Stomach (tissue), 4 donors: ENCODE data around the gene NOLC1.

Experiments used
- EP300 ChIP-seq: sonication (generic); formaldehyde crosslinking; IDR thresholded peaks from one replicate; pipeline ENCODE4 v1.6.1; 2017; ENCODE audit warnings: antibody characterized with exemption
- POLR2A ChIP-seq, 4 donors: fragments of 450-650 bp; IDR thresholded peaks; one replicate each; pipeline ENCODE4 v1.6.1; 2016; ENCODE audit warnings: antibody characterized with exemption in 4 of 4, control low read depth in 2 of 4, mild to moderate bottlenecking in 1 of 4, moderate library complexity in 1 of 4
- POLR2AphosphoS5 ChIP-seq, 3 donors: sonication (generic); formaldehyde crosslinking; IDR thresholded peaks; one replicate each; pipeline ENCODE4 v1.6.1; 2016; ENCODE audit warnings: antibody characterized with exemption in 3 of 3
- TF ChIP-seq, protein P1 (sequence below), 7 experiments: fragments of 450-650 bp in 4 of 7; fragments of 200-600 bp in 3 of 7; sonication (generic) in 3 of 7; IDR thresholded peaks; one replicate each; pipeline ENCODE4 v1.5.1; 2016 to 2019; ENCODE audit warnings: antibody characterized with exemption in 7 of 7, control low read depth in 2 of 7, mild to moderate bottlenecking in 1 of 7

DNA sequence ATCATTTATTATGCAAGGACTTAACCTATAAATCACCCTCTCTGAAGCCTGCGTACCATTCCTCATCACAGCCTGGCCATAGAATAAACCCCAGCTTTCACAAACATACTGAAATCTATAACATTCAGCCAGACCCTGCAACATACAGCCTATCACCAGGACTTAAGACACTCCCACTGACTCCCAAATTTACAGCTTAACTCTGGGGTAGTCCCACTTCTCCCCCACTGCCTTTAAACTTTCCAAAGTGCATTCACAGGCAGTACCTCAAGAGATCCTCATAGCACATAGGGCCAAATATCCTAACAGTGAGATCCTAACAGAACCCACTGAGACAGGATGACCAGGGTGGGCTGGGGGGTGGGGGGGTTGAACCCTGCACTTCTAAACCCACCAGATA is 35.5 kb upstream of the NOLC1 start:
- TF ChIP-seq, protein P1, sequence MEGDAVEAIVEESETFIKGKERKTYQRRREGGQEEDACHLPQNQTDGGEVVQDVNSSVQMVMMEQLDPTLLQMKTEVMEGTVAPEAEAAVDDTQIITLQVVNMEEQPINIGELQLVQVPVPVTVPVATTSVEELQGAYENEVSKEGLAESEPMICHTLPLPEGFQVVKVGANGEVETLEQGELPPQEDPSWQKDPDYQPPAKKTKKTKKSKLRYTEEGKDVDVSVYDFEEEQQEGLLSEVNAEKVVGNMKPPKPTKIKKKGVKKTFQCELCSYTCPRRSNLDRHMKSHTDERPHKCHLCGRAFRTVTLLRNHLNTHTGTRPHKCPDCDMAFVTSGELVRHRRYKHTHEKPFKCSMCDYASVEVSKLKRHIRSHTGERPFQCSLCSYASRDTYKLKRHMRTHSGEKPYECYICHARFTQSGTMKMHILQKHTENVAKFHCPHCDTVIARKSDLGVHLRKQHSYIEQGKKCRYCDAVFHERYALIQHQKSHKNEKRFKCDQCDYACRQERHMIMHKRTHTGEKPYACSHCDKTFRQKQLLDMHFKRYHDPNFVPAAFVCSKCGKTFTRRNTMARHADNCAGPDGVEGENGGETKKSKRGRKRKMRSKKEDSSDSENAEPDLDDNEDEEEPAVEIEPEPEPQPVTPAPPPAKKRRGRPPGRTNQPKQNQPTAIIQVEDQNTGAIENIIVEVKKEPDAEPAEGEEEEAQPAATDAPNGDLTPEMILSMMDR (IDR thresholded peaks at IDR 0.05), result no peak
- TF ChIP-seq EP300 (no peak), POLR2A (IDR thresholded peaks at IDR 0.05) (no peak), POLR2AphosphoS5 (IDR thresholded peaks at IDR 0.05) (no peak)
